NCI-H82 treated with DMSO at 0.1 percent for 48 hours (cell line): Measurements from ENCODE around the gene KCNK3.
A peak's percentile ranks its signal among the peaks of the same experiment; 100 is the strongest.
"Not testable (repeated sequence)": the region's sequence is repeated elsewhere in the genome, so short reads cannot be mapped to it uniquely, and the experiment has no call there.

Experiments used
- DNase-seq: peaks from one replicate; lab custom pipeline; 2025; ENCODE audit not compliant: unreplicated experiment; lab: John Stamatoyannopoulos, UW

Gene KCNK3

GRCh38 chr2:26729311-26729710 lies 36.8 kb downstream of the KCNK3 start:
- DNase-seq, result no peak

DNA sequence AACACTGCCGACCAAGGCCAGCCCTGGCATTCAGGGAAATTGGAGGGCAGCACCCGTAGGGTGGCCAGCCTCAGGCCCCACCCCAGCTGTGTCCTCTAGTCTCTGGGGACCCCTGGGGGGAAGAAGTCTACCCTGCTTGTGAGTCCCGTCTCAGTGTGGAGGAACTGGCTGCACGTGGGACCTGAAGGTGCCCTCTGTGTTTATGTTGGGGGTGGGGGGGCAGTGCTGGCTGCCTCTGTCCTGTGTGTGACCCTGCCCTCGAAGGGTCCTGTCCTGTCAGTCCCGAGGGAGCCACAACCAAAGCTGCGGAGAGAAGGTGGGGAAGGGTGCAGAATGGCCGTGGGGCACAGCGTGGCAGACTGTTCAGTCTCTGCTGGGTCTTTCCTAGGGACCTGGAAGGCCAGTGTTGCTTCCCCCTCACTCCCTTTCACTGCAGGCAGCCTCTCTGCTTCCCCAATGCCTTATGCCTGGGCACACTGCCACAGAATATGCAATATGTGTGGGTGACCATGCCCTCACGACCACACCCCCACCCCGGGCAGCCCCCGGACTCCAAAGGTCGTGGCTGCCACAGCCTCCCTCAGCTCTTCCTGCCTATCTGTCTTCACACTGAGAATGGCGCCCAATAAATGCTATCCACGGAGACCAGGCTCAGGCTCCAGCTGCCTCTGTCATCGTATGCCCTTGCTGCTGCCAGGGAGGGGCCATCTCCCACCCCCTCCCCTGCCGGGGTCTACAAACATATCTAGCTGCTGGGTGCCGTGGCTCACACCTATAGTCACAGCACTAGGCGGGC lies 38.2 kb downstream of the KCNK3 start:
- DNase-seq, result no peak

- no peak for DNase-seq
Measured at GRCh38 chr2:26731714-26732113, 39.2 kb downstream of the KCNK3 start.

DNA sequence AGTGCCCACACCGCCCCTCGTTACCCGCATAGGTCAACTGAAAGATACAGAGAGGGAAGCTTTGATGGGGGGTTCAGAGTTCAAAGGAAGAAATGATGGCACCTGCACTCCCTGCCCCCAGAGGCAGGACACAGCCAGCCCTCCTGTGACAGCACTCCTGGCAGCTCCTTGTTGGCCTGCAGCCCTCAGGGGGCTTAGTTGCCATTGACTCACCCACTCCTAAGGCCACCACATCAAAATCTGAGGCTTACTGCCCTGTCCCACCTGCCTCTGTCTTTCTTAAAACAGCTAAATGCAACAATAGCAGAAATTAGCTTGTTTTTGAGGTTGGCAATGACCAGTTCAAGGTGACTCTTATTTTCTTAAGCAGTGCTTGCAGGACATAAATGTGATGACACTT lies 39.9 kb downstream of the KCNK3 start:
- DNase-seq, result no peak

GRCh38 chr2:26733413-26733812 lies 40.9 kb downstream of the KCNK3 start:
- DNase-seq, result no peak

DNA sequence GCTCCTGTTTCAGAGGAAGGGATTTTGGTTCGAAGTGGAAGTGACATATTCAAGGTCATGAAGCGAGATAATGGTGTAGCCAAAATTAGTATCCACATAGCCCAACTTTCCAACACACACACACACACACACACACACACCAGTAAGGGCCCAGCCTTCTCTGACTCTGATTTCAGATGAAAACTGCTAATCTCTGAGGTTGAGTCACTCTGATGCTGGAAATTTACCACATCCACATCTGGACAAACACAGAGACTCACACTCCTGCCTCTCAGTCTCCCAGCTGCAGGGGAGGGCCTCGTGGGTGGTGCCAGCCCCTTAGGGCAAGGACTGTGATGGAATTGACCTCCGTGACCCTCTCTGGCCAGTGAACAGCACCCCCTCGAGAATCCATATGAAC lies 42.6 kb downstream of the KCNK3 start:
- no peak for DNase-seq

- no peak for DNase-seq
Measured at GRCh38 chr2:26735883-26736588, 43.5 kb downstream of the KCNK3 start.

DNA sequence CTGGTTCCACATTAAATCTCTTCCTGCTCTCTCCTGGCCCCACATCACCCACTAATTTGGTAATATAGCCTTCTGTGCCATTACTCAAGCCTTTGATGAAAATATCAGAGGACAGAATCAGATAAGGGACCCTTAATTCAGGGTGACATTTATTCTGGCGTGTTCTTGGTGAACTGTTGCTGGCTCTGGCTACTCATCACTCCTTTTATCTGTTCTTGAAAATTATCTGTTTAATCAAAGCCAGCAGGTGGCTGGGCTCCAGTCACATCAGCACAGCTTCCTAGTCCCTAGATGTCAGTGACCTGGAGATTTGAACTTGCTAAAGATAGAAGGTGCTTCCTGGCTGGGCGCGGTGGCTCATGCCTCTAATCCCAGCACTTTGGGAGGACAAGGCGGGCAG lies 44.7 kb downstream of the KCNK3 start:
- DNase-seq, result no peak

DNA sequence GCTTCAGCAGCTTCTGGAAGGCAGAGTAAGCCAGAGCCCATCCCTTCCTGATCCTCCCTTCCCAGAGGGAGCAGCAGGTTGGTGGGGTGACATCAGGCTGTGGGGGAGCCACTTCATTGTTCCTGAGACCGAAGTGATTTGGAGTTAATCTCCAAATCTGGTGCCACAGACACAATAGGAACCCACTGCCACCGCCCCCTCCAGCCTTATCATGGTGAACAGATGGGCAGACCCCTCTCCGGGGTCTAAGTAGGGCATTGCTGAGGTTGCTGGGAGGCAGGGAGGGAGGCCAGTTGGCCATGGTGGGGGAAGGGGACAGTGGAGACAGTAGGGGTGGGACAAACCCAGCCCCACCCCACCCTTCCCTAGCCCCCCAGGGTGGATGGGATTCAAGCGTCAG lies 46.0 kb downstream of the KCNK3 start:
- peak; percentile 71 for DNase-seq

DNA sequence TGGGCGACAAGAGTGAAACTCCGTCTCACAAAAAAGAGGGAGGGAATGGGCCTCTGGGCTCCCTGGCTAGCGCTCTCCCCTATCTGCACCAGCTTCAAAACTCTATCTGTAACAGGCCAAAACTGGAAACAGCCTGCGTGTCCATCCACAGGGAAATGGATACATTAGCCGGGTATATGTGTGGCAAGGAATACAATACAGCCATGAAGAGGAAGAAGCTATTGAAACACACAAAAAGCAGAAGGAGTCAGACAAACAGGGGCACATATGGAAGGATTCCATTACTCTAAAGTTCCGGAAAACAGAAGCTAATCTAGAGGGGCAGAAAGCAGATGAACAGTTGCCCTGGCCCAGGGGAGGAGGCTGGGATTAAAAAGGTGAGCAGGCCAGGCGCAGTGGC lies 47.0 kb downstream of the KCNK3 start:
- DNase-seq, result no peak

DNA sequence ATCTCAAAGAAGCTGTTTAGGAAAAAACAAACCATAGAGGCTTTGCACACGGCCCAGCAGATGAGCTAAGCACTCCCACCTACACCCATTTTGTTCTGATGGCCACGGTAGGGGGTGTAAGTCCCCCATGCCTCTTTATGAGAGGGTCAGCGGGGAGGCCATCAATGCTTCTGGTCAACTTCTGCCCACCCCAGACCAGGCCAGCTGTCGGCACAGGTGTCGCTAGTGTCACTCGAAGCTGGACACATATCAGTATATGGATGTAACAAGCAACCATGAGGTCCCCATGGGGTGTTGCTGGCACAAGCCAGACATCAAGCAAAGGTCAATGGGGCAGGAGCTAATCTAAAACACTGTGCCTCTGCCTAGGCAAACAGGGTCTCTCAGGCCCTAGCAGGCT lies 47.8 kb downstream of the KCNK3 start:
- DNase-seq, result no peak

GRCh38 chr2:26740890-26741302 lies 48.4 kb downstream of the KCNK3 start:
- peak; percentile 76 for DNase-seq

GRCh38 chr2:26742048-26742770 lies 49.7 kb downstream of the KCNK3 start:
- no peak for DNase-seq

GRCh38 chr2:26743852-26744251 lies 51.3 kb downstream of the KCNK3 start:
- no peak for DNase-seq

- no peak for DNase-seq
Measured at GRCh38 chr2:26744953-26745352, 52.4 kb downstream of the KCNK3 start.

DNA sequence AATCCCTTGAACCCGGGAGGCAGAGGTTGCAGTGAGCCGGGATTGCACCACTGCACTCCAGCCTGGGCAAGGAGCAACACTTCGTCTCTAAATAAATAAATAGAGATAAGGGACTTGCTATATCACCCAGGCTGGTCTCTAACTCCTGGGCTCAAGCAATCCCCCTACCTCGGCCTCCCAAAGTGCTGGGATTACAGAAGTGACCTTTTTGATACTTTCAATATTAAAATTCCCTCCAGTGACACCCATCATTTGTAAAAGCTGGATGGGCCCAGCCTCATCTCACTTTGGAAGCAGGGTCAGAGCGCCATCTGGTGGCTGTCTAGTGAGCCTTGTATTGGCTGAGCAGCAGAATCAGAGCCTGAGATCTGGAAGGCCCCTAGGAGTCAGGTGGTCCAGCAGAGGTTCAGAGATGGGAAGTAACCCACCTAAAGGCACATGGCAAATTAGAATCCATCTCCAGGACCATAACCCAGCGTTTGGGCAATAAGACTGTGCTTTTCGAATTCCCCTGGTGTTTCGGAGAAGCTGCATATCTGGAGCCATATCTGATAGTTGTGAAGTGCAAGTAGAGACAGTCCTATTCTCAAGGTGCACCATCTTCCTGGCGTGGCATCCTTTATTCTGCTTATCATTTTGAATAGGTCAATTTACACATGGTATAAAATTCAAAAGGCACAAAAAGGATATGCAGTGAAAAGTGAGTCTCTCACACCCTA lies 53.2 kb downstream of the KCNK3 start:
- DNase-seq, result peak; percentile 50

- no peak for DNase-seq
Measured at GRCh38 chr2:26746934-26747333, 54.4 kb downstream of the KCNK3 start.

GRCh38 chr2:26749787-26750420 lies 57.4 kb downstream of the KCNK3 start:
- DNase-seq, result peak; percentile 73

- not testable (repeated sequence) for DNase-seq
Measured at GRCh38 chr2:26750467-26750866, 57.9 kb downstream of the KCNK3 start.

DNA sequence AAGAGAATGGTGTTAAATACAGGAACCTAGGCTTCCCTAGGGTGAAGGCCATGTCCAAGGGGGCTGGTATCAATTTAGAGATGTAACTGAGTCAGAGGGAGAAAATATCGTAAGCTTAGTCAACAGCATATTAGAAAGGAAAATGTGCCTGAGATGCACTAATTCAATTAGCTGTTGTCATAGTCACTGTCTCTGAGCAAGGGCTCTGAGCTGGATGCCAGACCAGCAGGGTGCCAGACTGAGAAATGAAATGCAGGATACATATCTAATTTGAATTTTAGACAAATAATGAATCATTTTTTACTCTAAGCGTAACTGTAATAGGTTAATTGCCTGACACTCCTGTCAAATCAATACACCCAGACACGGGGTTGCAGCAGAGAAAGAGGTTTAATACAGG lies 60.1 kb downstream of the KCNK3 start:
- DNase-seq, result peak; percentile 10

DNA sequence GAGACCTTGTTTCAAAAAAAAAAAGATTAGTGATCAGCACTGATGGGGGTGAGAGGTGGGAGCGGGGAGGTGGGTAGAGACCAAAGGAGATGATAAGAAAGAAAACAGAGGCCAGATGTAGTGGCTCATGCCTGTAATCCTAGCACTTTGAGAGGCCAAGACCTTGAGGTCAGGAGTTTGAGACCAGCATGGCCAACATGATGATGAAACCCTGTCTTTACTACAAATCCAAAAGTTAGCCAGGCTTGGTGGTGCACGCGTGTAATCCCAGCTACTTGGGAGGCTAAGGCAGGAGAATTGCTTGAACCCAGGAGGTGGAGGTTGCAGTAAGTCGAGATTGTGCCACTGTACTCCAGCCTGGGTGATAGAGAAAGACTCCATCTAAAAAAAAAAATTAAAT lies 62.0 kb downstream of the KCNK3 start:
- DNase-seq, result no peak
